ENCODE results near the gene CDHR2.

DNA sequence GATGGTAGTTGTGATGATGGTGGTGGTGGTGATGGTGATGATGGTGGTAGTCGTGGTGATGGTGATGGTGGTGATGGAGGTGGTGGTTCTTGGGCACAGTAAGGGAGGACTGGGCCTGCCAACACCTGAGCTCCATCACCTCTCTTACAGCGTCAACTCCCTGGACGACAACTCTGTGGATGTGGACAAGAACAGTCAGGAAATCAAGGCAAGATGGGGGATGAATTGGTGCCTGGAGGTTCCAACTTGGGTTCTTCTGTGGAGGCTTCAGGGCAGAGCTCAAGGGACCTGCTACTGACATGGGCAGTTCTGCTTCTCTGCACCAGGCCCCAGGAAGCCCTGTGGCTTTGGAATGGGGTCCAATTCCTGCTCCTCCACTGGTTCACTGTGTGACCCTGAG is 43.4 kb downstream of the CDHR2 start:
- TF ChIP-seq POLR2A (IDR thresholded peaks at IDR 0.05) (no peak), EP300 (IDR thresholded peaks at IDR 0.05) (no peak)
- TF ChIP-seq, protein P1, sequence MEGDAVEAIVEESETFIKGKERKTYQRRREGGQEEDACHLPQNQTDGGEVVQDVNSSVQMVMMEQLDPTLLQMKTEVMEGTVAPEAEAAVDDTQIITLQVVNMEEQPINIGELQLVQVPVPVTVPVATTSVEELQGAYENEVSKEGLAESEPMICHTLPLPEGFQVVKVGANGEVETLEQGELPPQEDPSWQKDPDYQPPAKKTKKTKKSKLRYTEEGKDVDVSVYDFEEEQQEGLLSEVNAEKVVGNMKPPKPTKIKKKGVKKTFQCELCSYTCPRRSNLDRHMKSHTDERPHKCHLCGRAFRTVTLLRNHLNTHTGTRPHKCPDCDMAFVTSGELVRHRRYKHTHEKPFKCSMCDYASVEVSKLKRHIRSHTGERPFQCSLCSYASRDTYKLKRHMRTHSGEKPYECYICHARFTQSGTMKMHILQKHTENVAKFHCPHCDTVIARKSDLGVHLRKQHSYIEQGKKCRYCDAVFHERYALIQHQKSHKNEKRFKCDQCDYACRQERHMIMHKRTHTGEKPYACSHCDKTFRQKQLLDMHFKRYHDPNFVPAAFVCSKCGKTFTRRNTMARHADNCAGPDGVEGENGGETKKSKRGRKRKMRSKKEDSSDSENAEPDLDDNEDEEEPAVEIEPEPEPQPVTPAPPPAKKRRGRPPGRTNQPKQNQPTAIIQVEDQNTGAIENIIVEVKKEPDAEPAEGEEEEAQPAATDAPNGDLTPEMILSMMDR (IDR thresholded peaks at IDR 0.05), result no peak

Data from tibial nerve (tissue), 4 donors.